ENCODE measurements around the gene WNT10A.

GRCh38 chr2:218832520-218832919 is 48.1 kb upstream of the WNT10A start:
- TF ChIP-seq PHF21A (IDR thresholded peaks at IDR 0.05; ENCODE audit: borderline replicate concordance, low read depth), result no peak
- no peak for TF ChIP-seq E4F1 (CRISPR knock-in tag; IDR thresholded peaks at IDR 0.05; ENCODE audit: borderline replicate concordance)
- TF ChIP-seq NCOA1 (IDR thresholded peaks at IDR 0.05; ENCODE audit: low read depth), result no peak
- TF ChIP-seq SP2 (IDR thresholded peaks at IDR 0.05; ENCODE audit: extremely low read depth, low read depth, low read length, poor library complexity, severe bottlenecking), result no peak
- no peak for TF ChIP-seq POLR2AphosphoS5 (IDR thresholded peaks at IDR 0.05; ENCODE audit: control insufficient read depth, insufficient read depth, low read depth, low read length)
- TF ChIP-seq JUNB (CRISPR knock-in tag; conservative IDR thresholded peaks at IDR 0.05), result no peak
- no peak for TF ChIP-seq CTCF (IDR thresholded peaks at IDR 0.05 in 2 of 3, conservative IDR thresholded peaks at IDR 0.05 in 1 of 3; ENCODE audit: insufficient read depth in 2 of 3, low read depth in 1 of 3, low read length in 3 of 3)
- TF ChIP-seq EWSR1 (IDR thresholded peaks at IDR 0.05; ENCODE audit: borderline replicate concordance, low read depth, partially characterized antibody), result no peak
- no peak for TF ChIP-seq SOX6 (IDR thresholded peaks at IDR 0.05)
- no peak for TF ChIP-seq POLR2A (conservative IDR thresholded peaks at IDR 0.05)
- no peak for TF ChIP-seq E2F5 (CRISPR knock-in tag; IDR thresholded peaks at IDR 0.05)
- no peak for TF ChIP-seq ELK1 (CRISPR knock-in tag; IDR thresholded peaks at IDR 0.05)
- no peak for TF ChIP-seq NEUROD1 (IDR thresholded peaks at IDR 0.05; ENCODE audit: borderline replicate concordance, low read depth, low read length, partially characterized antibody)

All from K562 (cell line).